Measurements from ENCODE around the gene KCNQ2.

DNA sequence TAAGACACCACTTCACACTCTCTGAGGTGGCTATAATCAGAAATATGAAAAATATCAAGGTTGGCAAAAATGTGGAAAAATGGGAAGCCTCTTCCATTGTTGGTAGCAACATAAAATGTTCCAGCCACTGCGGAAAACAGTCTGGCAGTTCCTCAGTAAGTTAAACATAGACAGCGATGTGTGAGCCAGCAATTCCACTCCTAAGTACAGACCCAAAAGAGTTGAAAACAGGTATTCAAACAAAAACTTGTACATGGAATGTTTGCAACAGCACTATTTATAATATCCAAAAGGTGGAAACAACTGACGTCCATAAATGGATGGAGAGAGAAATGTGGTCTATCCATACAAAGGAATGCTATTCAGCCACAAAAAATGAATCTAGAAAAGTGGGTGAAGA is 40.8 kb upstream of the KCNQ2 start:
- TF ChIP-seq, protein P1, sequence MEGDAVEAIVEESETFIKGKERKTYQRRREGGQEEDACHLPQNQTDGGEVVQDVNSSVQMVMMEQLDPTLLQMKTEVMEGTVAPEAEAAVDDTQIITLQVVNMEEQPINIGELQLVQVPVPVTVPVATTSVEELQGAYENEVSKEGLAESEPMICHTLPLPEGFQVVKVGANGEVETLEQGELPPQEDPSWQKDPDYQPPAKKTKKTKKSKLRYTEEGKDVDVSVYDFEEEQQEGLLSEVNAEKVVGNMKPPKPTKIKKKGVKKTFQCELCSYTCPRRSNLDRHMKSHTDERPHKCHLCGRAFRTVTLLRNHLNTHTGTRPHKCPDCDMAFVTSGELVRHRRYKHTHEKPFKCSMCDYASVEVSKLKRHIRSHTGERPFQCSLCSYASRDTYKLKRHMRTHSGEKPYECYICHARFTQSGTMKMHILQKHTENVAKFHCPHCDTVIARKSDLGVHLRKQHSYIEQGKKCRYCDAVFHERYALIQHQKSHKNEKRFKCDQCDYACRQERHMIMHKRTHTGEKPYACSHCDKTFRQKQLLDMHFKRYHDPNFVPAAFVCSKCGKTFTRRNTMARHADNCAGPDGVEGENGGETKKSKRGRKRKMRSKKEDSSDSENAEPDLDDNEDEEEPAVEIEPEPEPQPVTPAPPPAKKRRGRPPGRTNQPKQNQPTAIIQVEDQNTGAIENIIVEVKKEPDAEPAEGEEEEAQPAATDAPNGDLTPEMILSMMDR (IDR thresholded peaks at IDR 0.05), result no peak
- TF ChIP-seq POLR2A (IDR thresholded peaks at IDR 0.05), result no peak

Data from adrenal gland (tissue), 5 donors.